Esophagus mucosa (tissue), 1 donor: ENCODE data around the gene IPO9. TPM values are rescaled to one million over a fixed set of nuclear protein-coding genes. Genes with fewer than 3 reads are reported as not detected.
"Not testable (repeated sequence)": the region's sequence is repeated elsewhere in the genome, so short reads cannot be mapped to it uniquely, and the experiment has no call there.

Experiments
- ATAC-seq: fragments of 200-7000 bp; cut with Tn5 transposase; one replicate; pipeline ENCODE4 v1.9.1; 2020
- total RNA-seq: library from RNA; stranded (reverse); gene quantifications from one replicate; pipeline ENCODE4 v1.2.4, GENCODE V29; 2023
- donor health status: DM: yes; HTN: yes; CAD: no.

The IPO9 gene
- total RNA-seq, 1 donor from 2014 or later: 26.9 TPM

- ATAC-seq: no peak
Observed at GRCh38 chr1:201849372-201850052, 20.6 kb downstream of the IPO9 start.

- ATAC-seq: no peak
Observed at GRCh38 chr1:201850053-201850397, 21.1 kb downstream of the IPO9 start.

GRCh38 chr1:201851949-201852348, 23.0 kb downstream of the IPO9 start:
- no peak for ATAC-seq

- ATAC-seq: not testable (repeated sequence)
Observed at GRCh38 chr1:201856722-201857121, 27.8 kb downstream of the IPO9 start.

- ATAC-seq: no peak
Observed at GRCh38 chr1:201859424-201859823, 30.5 kb downstream of the IPO9 start.

GRCh38 chr1:201861448-201861847, 32.5 kb downstream of the IPO9 start:
- no peak for ATAC-seq

GRCh38 chr1:201870397-201870796, 41.4 kb downstream of the IPO9 start:
- no peak for ATAC-seq

GRCh38 chr1:201874672-201875071, 45.7 kb downstream of the IPO9 start:
- no peak for ATAC-seq

- no peak for ATAC-seq
Observed at GRCh38 chr1:201876148-201876818, 47.3 kb downstream of the IPO9 start.

GRCh38 chr1:201877877-201878401, 49.0 kb downstream of the IPO9 start:
- ATAC-seq: peak; percentile 44

- ATAC-seq: no peak
Observed at GRCh38 chr1:201880928-201881571, 52.1 kb downstream of the IPO9 start.

- no peak for ATAC-seq
Observed at GRCh38 chr1:201881617-201882016, 52.7 kb downstream of the IPO9 start.

GRCh38 chr1:201882665-201883132, 53.7 kb downstream of the IPO9 start:
- ATAC-seq: peak; percentile 77

GRCh38 chr1:201883266-201883665, 54.3 kb downstream of the IPO9 start:
- ATAC-seq: no peak

GRCh38 chr1:201883786-201884185, 54.8 kb downstream of the IPO9 start:
- peak; percentile 60 for ATAC-seq

- ATAC-seq: no peak
Observed at GRCh38 chr1:201884425-201884824, 55.5 kb downstream of the IPO9 start.

- peak; percentile 54 for ATAC-seq
Observed at GRCh38 chr1:201885531-201886075, 56.6 kb downstream of the IPO9 start.

- no peak for ATAC-seq
Observed at GRCh38 chr1:201886103-201886885, 57.3 kb downstream of the IPO9 start.

GRCh38 chr1:201887116-201887866, 58.3 kb downstream of the IPO9 start:
- no peak for ATAC-seq

GRCh38 chr1:201888282-201889089, 59.5 kb downstream of the IPO9 start, which contains the start of gene SHISA4:
SHISA4 (plus strand) TSS chr1:201888898; CDS start chr1:201888995, 97 bp downstream.
- ATAC-seq: peak; percentile 54
